ENCODE data around the gene UCHL3. TPM values are rescaled to one million over a fixed set of nuclear protein-coding genes. Genes with fewer than 3 reads are reported as not detected.

UCHL3 gene
- total and polyA plus RNA-seq, 2 of the 8 experiments (the other 6 are each of a cell fraction or from before 2014, with no cell fraction given) = 33.0 to 61.1 TPM

DNA sequence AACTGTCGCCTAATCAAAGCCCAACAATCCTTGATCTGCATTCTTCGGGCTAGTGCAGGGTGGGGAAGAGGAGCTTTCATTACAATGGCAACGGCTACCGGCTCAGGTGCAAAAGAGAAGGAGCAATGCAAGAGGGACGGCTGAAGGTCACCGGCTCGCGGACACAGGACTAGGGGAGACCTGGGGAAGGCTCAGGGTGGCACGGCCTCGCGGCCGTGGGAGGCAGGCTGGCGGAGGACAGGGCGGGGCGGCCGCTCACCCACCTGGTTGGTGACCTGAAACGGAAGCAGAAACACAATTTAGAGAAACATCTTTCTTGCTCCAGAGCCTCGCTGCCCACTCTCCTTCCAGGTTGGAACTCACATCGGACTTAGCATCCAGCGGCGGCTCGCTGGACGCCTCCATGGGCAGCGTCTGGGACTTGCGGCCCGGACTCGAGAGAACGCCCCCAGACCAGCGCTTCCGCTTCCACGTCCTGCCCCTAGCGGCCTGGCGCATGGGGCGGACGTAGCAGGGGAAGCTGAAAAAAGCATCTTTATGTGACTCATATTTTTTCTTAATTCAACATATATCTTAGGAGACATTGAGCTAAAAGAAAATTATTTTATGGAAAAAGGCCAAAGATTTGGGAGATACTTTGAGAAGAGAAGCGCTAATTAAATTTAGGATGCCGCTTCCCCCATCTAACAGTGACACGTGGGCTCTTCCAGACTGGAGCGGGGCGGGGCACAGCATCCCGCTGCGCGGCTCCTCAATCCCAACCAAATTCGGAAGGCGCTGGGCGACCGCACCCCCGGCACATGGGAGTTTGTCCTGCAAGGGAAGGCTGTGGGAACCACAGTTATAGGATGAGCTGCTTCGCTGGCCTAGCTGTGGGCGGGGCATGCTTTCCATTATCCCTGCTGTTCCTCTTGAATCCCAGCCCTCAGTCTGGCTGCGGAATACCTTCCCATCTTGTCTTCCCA, 11.9 kb upstream of the UCHL3 start, which contains the start of gene COMMD6:
COMMD6 (minus strand) TSS at position 441 of the 965 bp plus-strand sequence; CDS start at position 405, 36 bp downstream.
- peaks cover 4% of the 10 kb centered on the region; the same call in 1 of the 2 replicates for H3K79me1 ChIP-seq (ENCODE audit: low read depth, low read length)
- DNase-seq (ENCODE audit: low read depth in 1 of 2, low spot score in 2 of 2) (peak; percentile 91 to 92), FAIRE-seq (peak; percentile 89)
- H3K4me3 ChIP-seq (ENCODE audit: extremely low read depth in 1 of 4, insufficient read depth in 2 of 4, low read depth in 3 of 4, low read length in 4 of 4) = peak within 1 kb of the TSS; percentile 75 to 99 (median 96)
- WGBS, 2 experiments (ENCODE audit: extremely low coverage in 1 of 2, insufficient coverage in 1 of 2, insufficient read length in 1 of 2, insufficient replicate concordance in 2 of 2, low coverage in 1 of 2, low lambda C conversion rate in 2 of 2, missing lambda C conversion rate in 1 of 2) = 2% methylated on average over 51 of the region's 51 CpGs; no CpG with 5 or more reads in 1 of the 2 experiments
- H3K36me3 ChIP-seq (ENCODE audit: control insufficient read depth in 2 of 4, insufficient read depth in 4 of 4, low read length in 3 of 4) = peaks cover 0 to 23% (median 9%) of the 10 kb centered on the region in 4 experiments; a peak in 5 of 8 replicates
- H4K8ac ChIP-seq (ENCODE audit: extremely low read depth, insufficient read depth, low read length) = peak within 1 kb of the TSS; percentile 28; the same call in 1 of the 2 replicates
- H3K9ac ChIP-seq (replicated peaks in 1 of 4; ENCODE audit: extremely low read depth in 1 of 4, low read depth in 3 of 4, low read length in 3 of 4) = peak within 1 kb of the TSS in 3 of 4 experiments; percentile 70 to 93 (median 70); a peak in 6 of 7 replicates
- H4K91ac ChIP-seq (replicated peaks; ENCODE audit: insufficient read length, low read length) = no peak within 1 kb of the TSS
- peaks cover 0 to 5% (median 0%) of the 10 kb centered on the region in 4 experiments; a peak in 1 of 7 replicates for H3K4me1 ChIP-seq (replicated peaks in 1 of 4; ENCODE audit: control insufficient read depth in 3 of 4, insufficient read depth in 4 of 4, low read length in 3 of 4)
- peak within 1 kb of the TSS; percentile 73; the same call in 1 of the 2 replicates for H3K18ac ChIP-seq (ENCODE audit: extremely low read depth, low read length)
- peak within 1 kb of the TSS; percentile 67 for H4K5ac ChIP-seq (ENCODE audit: insufficient read length, low read depth, low read length)
- H2AK5ac ChIP-seq (ENCODE audit: low read depth, low read length) = no peak within 1 kb of the TSS
- ChIA-PET POLR2A (ENCODE audit: partially characterized antibody) (interaction anchor here (0.6 to 2.3 kb wide), 14 partner anchors 8 to 1201 kb away, joined by 3 to 8 read pairs (median 3); partner anchors contain the start of genes TBC1D4 and UCHL3), CTCF (ENCODE audit: partially characterized antibody) (interaction anchor here (0.7 to 2.2 kb wide), 5 partner anchors 12 to 165 kb away, joined by 3 to 5 read pairs (median 3); partner anchors contain the start of gene UCHL3)
- no peaks in the 10 kb centered on the region for H3K9me3 ChIP-seq (ENCODE audit: insufficient read depth in 2 of 2, low read depth in 1 of 2, low read length in 1 of 2)
- no peaks in the 10 kb centered on the region for H4K20me1 ChIP-seq (replicated peaks in 1 of 2; ENCODE audit: control insufficient read depth in 1 of 2, insufficient read depth in 2 of 2, low read length in 2 of 2)
- H3K23ac ChIP-seq (ENCODE audit: insufficient read length) = no peak within 1 kb of the TSS
- peak within 1 kb of the TSS; percentile 9 for H3K56ac ChIP-seq (replicated peaks; ENCODE audit: insufficient read length, low read depth, low read length)
- peak within 1 kb of the TSS; percentile 83 for H3K27ac ChIP-seq (ENCODE audit: low read depth, low read length)
- no peak within 1 kb of the TSS for H2BK120ac ChIP-seq (replicated peaks; ENCODE audit: low read depth, low read length)
- H2BK15ac ChIP-seq (ENCODE audit: low read length) = no peak within 1 kb of the TSS; the same call in 1 of the 2 replicates
- no peak within 1 kb of the TSS; the same call in 1 of the 2 replicates for H2BK12ac ChIP-seq (ENCODE audit: low read depth, low read length)
- H2AFZ ChIP-seq (ENCODE audit: low read length) = peak within 1 kb of the TSS; percentile 19; the same call in 1 of the 2 replicates
- no peak within 1 kb of the TSS for H3K4ac ChIP-seq (replicated peaks; ENCODE audit: insufficient read length, low read depth, low read length)
- H3K4me2 ChIP-seq (ENCODE audit: insufficient read depth in 1 of 2, low read depth in 2 of 2, low read length in 2 of 2) = peak within 1 kb of the TSS; percentile 69 to 78
- H3K14ac ChIP-seq (ENCODE audit: insufficient read length) = no peak within 1 kb of the TSS
- H2BK20ac ChIP-seq (ENCODE audit: low read length) = no peak within 1 kb of the TSS
- peaks cover 0 to 25% of the 10 kb centered on the region in 2 experiments; a peak in 2 of 4 replicates for H3K79me2 ChIP-seq (ENCODE audit: control insufficient read depth in 1 of 2, insufficient read depth in 2 of 2, low read length in 2 of 2)
- no peaks in the 10 kb centered on the region; the same call in 1 of the 2 replicates for H3K23me2 ChIP-seq (ENCODE audit: low read depth, low read length)
- no peaks in the 10 kb centered on the region for H3K27me3 ChIP-seq (replicated peaks in 1 of 4; ENCODE audit: control insufficient read depth in 3 of 4, extremely low read depth in 1 of 4, insufficient read depth in 3 of 4, low read length in 3 of 4)
- peak within 1 kb of the TSS; percentile 84; the same call in 1 of the 2 replicates for H2BK5ac ChIP-seq (ENCODE audit: low read depth, low read length)
- TF ChIP-seq SUZ12 (IDR thresholded peaks at IDR 0.05; ENCODE audit: low read length) (no peak), RAD21 (IDR thresholded peaks at IDR 0.05 in 1 of 2, conservative IDR thresholded peaks at IDR 0.05 in 1 of 2; ENCODE audit: low read depth in 2 of 2, low read length in 2 of 2) (no peak), SP2 (IDR thresholded peaks at IDR 0.05; ENCODE audit: low read length) (no peak), EZH2 (IDR thresholded peaks at IDR 0.05; ENCODE audit: low read depth, low read length, severe bottlenecking) (no peak), TAF7 (optimal IDR thresholded peaks at IDR 0.05; ENCODE audit: borderline replicate concordance, low read depth, low read length) (no peak), SIX5 (IDR thresholded peaks at IDR 0.05; ENCODE audit: low read depth, low read length) (peak; percentile 41; the same call in 1 of the 2 replicates), YY1 (IDR thresholded peaks at IDR 0.05; ENCODE audit: low read depth, low read length) (0 out of 2 replicates have a peak, but pooled peaks have one; percentile 34), RNF2 (IDR thresholded peaks at IDR 0.05; ENCODE audit: borderline replicate concordance, low read depth, low read length, missing control alignments, poor library complexity, severe bottlenecking) (no peak), MAFK (IDR thresholded peaks at IDR 0.05; ENCODE audit: low read depth, low read length) (no peak)

Measured in H1 (cell line).